IPS DF 6.9 (cell line): Measurements from ENCODE around the gene HBEGF.

Source experiments
- DNase-seq: peaks from one replicate; pipeline ENCODE4 v3.0.0-alpha.2; 2013; ENCODE audit warnings: low read depth, low spot score
- H3K27ac ChIP-seq: one replicate; pipeline ENCODE4 v1.5.1; 2013; ENCODE audit warnings: low read length, control low read depth
- H3K27me3 ChIP-seq: 2 replicates; pipeline ENCODE4 v1.6.1; 2013; ENCODE audit warnings: mild to moderate bottlenecking, low read length; ENCODE audit not compliant: control insufficient read depth, insufficient read depth
- H3K36me3 ChIP-seq: 2 replicates; pipeline ENCODE4 v1.6.1; 2013; ENCODE audit warnings: low read length; ENCODE audit not compliant: control insufficient read depth, insufficient read depth
- H3K4me1 ChIP-seq: 2 replicates; pipeline ENCODE4 v1.6.1; 2013; ENCODE audit warnings: low read length; ENCODE audit not compliant: control insufficient read depth, insufficient read depth
- H3K4me3 ChIP-seq: 2 replicates; pipeline ENCODE4 v1.5.1; 2013; ENCODE audit warnings: mild to moderate bottlenecking, low read length
- H3K9me3 ChIP-seq: 2 replicates; pipeline ENCODE4 v1.6.1; 2013; ENCODE audit warnings: low read length, inconsistent platforms; ENCODE audit not compliant: control insufficient read depth, insufficient read depth
- WGBS: extraction: QIAGEN DNeasy Blood & Tissue Kit; methylation state at CpG from one replicate; pipeline ENCODE4 v1.1.7; 2013; ENCODE audit warnings: mixed read lengths, missing lambda C conversion rate; ENCODE audit not compliant: insufficient read length, insufficient coverage; 5-methylcytosine and 5-hydroxymethylcytosine counted together

HBEGF gene

GRCh38 chr5:140337880-140338279 is 8.5 kb downstream of the HBEGF start:
- no peak overlapping the region for H3K27ac ChIP-seq
- H3K27me3 ChIP-seq: no peaks in the 10 kb centered on the region
- no peaks in the 10 kb centered on the region for H3K9me3 ChIP-seq
- no peak for DNase-seq
- H3K36me3 ChIP-seq: no peaks in the 10 kb centered on the region
- H3K4me3 ChIP-seq: no peak overlapping the region
- no CpG with 5 or more reads among the region's 1 CpG for WGBS
- H3K4me1 ChIP-seq: no peaks in the 10 kb centered on the region

GRCh38 chr5:140336388-140336787 is 10.0 kb downstream of the HBEGF start:
- DNase-seq: no peak
- no peaks in the 10 kb centered on the region for H3K4me1 ChIP-seq
- H3K9me3 ChIP-seq: no peaks in the 10 kb centered on the region
- no peak overlapping the region for H3K4me3 ChIP-seq
- WGBS: no CpG with 5 or more reads among the region's 5 CpGs
- H3K36me3 ChIP-seq: no peaks in the 10 kb centered on the region
- no peaks in the 10 kb centered on the region for H3K27me3 ChIP-seq
- no peak overlapping the region for H3K27ac ChIP-seq

DNA sequence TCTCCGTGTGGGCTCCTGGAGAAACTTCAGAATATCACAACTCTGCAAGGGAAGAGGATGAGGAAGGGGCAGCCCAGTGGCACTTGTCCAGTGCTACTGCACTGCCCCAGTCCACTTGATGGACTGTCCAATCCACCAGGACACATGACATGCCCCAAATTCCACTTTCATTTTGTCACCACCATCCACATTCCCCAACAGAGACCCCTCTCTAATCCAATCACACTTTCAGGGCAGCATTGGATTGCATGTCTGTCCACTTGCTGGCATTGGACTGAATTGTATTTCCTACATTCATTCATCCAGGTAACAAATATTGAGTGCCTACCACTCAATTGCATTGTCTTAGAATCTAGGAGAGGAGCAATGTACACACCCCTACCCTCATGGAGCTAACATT is 14.8 kb downstream of the HBEGF start:
- no peaks in the 10 kb centered on the region for H3K36me3 ChIP-seq
- no peak for DNase-seq
- no CpG with 5 or more reads among the region's 1 CpG for WGBS
- no peak overlapping the region for H3K4me3 ChIP-seq
- H3K27ac ChIP-seq: no peak overlapping the region
- H3K9me3 ChIP-seq: no peaks in the 10 kb centered on the region
- H3K4me1 ChIP-seq: peaks cover 1% of the 10 kb centered on the region; the same call in 1 of the 2 replicates
- no peaks in the 10 kb centered on the region for H3K27me3 ChIP-seq

GRCh38 chr5:140329739-140330481 is 16.5 kb downstream of the HBEGF start:
- Histone ChIP-seq H3K36me3 (no peaks in the 10 kb centered on the region), H3K27me3 (no peaks in the 10 kb centered on the region), H3K9me3 (no peaks in the 10 kb centered on the region), H3K4me1 (peaks cover 1% of the 10 kb centered on the region; the same call in 1 of the 2 replicates), H3K4me3 (no peak overlapping the region), H3K27ac (no peak overlapping the region)
- no peak for DNase-seq
- no CpG with 5 or more reads among the region's 5 CpGs for WGBS

DNA sequence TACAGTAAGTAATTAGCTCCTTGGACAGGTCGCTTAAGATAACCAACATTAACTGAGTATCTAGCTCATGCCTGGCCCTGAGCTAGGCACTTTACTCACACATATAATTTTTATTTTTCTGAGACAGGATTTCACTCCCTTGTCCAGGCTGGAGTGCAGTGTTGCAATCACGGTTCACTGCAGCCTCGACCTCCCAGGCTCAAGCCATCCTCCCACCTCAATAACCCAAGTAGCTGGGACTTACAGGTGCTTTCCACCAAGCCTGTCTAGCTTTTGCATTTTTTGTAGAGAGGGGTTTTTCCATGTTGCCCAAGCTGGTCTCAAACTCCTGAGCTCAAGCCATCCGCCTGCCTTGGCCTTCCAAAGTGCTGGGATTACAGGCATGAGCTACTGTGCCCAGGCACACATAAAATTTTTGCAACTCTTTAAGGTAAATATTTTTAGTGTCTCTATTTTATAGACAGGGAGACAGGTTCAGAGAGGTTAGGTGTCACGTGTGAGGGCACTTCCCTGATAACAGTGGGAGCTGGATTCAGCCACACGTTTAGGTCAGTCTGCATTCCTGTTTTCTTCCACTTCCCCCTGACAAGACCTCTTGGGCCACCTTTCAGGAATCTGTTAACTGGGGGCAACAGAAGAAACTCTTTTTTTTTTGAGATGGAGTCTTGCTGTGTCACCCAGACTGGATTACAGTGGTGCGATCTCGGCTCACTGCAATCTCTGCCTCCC is 18.2 kb downstream of the HBEGF start:
- Histone ChIP-seq H3K4me1 (peaks cover 1% of the 10 kb centered on the region; the same call in 1 of the 2 replicates), H3K27ac (no peak overlapping the region)
- no CpG with 5 or more reads among the region's 8 CpGs for WGBS

DNA sequence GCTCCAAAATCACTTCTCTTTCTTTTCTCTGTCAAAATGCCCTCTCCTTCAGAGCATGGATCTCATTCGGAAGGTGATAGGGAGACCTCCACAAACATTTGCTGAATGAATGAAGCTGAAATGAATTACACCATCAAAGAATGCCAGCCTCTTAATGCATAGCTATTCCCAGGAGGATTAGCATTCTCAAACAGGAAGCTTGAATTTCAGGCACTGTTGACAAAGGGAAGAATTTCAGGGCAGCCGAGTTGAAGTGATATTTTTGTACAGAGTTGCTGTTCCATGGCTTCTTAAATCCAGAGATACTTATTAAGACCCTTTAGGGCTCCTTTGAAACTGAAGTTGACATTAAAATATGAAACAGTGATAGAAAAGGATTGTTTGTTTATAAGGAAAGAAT is 18.8 kb downstream of the HBEGF start:
- Histone ChIP-seq H3K4me3 (no peak overlapping the region), H3K27me3 (no peaks in the 10 kb centered on the region), H3K4me1 (peaks cover 1% of the 10 kb centered on the region; the same call in 1 of the 2 replicates), H3K36me3 (no peaks in the 10 kb centered on the region), H3K27ac (no peak overlapping the region), H3K9me3 (no peaks in the 10 kb centered on the region)
- WGBS: no CpG with 5 or more reads among the region's 2 CpGs
- DNase-seq: no peak

More for the DNA sequence above, 18.2 kb downstream of the HBEGF start:
- Histone ChIP-seq H3K36me3 (no peaks in the 10 kb centered on the region), H3K27me3 (no peaks in the 10 kb centered on the region), H3K4me3 (no peak overlapping the region), H3K9me3 (no peaks in the 10 kb centered on the region)
- DNase-seq: no peak

- Histone ChIP-seq H3K27ac (no peak overlapping the region), H3K4me1 (peaks cover 1% of the 10 kb centered on the region; the same call in 1 of the 2 replicates), H3K27me3 (no peaks in the 10 kb centered on the region), H3K4me3 (no peak overlapping the region), H3K9me3 (no peaks in the 10 kb centered on the region), H3K36me3 (no peaks in the 10 kb centered on the region)
- WGBS: no CpG with 5 or more reads among the region's 3 CpGs
- DNase-seq: no peak
Observed at GRCh38 chr5:140325486-140325885, 20.9 kb downstream of the HBEGF start.

GRCh38 chr5:140324617-140325241 is 21.7 kb downstream of the HBEGF start:
- Histone ChIP-seq H3K4me3 (no peak overlapping the region), H3K4me1 (peaks cover 1% of the 10 kb centered on the region; the same call in 1 of the 2 replicates), H3K27me3 (no peaks in the 10 kb centered on the region), H3K27ac (no peak overlapping the region), H3K36me3 (no peaks in the 10 kb centered on the region), H3K9me3 (no peaks in the 10 kb centered on the region)
- DNase-seq: no peak
- no CpG with 5 or more reads among the region's 1 CpG for WGBS

GRCh38 chr5:140324041-140324600 is 22.3 kb downstream of the HBEGF start:
- Histone ChIP-seq H3K4me3 (no peak overlapping the region), H3K4me1 (peaks cover 1% of the 10 kb centered on the region; the same call in 1 of the 2 replicates), H3K36me3 (no peaks in the 10 kb centered on the region), H3K27ac (no peak overlapping the region), H3K9me3 (no peaks in the 10 kb centered on the region), H3K27me3 (no peaks in the 10 kb centered on the region)
- no CpG with 5 or more reads among the region's 5 CpGs for WGBS
- DNase-seq: no peak
